DOHH2 (cell line): Measurements from ENCODE around the gene CCNF.

ENCODE experiments used
- EZH2phosphoT487 ChIP-seq: fragments of 200-600 bp; sonication (generic); IDR thresholded peaks from 2 replicates; pipeline ENCODE4 v1.6.1; 2017; ENCODE audit warnings: borderline replicate concordance, mild to moderate bottlenecking, antibody characterized with exemption, low read length, moderate library complexity, mixed read lengths
- TF ChIP-seq, protein P1 (sequence below): fragments of 200-600 bp; sonication (generic); IDR thresholded peaks from one replicate; pipeline ENCODE4 v1.5.1; 2014; ENCODE audit warnings: antibody characterized with exemption, mild to moderate bottlenecking, low read depth, low read length; ENCODE audit not compliant: poor library complexity, severe bottlenecking

DNA sequence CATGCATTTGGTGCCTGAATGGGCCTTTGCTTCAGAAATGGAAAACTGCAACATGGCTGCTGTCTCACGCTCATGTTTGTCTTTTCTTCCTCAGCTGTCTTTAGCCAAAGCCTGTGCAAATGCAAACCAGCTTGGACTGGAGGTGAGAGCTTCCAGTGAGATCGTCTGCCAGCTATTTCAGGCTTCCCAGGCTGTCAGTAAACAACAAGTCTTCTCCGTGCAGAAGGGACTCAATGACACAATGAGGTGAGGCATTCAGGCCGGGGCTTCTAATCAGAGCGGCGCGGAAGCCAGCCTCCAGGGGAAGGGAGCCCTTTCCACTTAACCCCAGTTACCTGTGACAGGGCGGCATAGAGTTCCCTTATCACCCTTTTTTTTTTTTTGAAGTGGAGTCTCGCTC, 14.3 kb downstream of the CCNF start:
- no peak for TF ChIP-seq EZH2phosphoT487
- TF ChIP-seq, protein P1, sequence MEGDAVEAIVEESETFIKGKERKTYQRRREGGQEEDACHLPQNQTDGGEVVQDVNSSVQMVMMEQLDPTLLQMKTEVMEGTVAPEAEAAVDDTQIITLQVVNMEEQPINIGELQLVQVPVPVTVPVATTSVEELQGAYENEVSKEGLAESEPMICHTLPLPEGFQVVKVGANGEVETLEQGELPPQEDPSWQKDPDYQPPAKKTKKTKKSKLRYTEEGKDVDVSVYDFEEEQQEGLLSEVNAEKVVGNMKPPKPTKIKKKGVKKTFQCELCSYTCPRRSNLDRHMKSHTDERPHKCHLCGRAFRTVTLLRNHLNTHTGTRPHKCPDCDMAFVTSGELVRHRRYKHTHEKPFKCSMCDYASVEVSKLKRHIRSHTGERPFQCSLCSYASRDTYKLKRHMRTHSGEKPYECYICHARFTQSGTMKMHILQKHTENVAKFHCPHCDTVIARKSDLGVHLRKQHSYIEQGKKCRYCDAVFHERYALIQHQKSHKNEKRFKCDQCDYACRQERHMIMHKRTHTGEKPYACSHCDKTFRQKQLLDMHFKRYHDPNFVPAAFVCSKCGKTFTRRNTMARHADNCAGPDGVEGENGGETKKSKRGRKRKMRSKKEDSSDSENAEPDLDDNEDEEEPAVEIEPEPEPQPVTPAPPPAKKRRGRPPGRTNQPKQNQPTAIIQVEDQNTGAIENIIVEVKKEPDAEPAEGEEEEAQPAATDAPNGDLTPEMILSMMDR = no peak
